Mesothelial cell of epicardium (in vitro differentiated cells): ENCODE data around the gene GRPEL1. TPM values are rescaled to one million over a fixed set of nuclear protein-coding genes. Genes with fewer than 3 reads are reported as not detected.

ENCODE experiments used
- DNase-seq, 2 experiments: peaks; one replicate each; pipeline ENCODE4 v3.0.0; 2021; ENCODE audit warnings: low spot score in 2 of 2; ENCODE audit not compliant: unreplicated experiment in 2 of 2
- H3K27ac Mint-ChIP-seq: 2 replicates; pipeline ENCODE4 v1.8.0; 2021; ENCODE audit warnings: mixed read lengths
- H3K27me3 Mint-ChIP-seq: 2 replicates; pipeline ENCODE4 v1.8.0; 2021; ENCODE audit warnings: low read depth, mixed read lengths
- H3K36me3 Mint-ChIP-seq: 2 replicates; pipeline ENCODE4 v1.8.0; 2021; ENCODE audit warnings: mixed read lengths
- H3K4me1 Mint-ChIP-seq: 2 replicates; pipeline ENCODE4 v1.8.0; 2021; ENCODE audit warnings: mixed read lengths
- H3K4me3 Mint-ChIP-seq: 2 replicates; pipeline ENCODE4 v1.8.0; 2021; ENCODE audit warnings: mild to moderate bottlenecking, moderate library complexity, mixed read lengths
- H3K9me3 Mint-ChIP-seq: 2 replicates; pipeline ENCODE4 v1.8.0; 2021; ENCODE audit warnings: mixed read lengths
- total RNA-seq: library from RNA; stranded (reverse); gene quantifications from 3 replicates; pipeline ENCODE4 v1.2.1, GENCODE V29; 2021
- TF ChIP-seq, protein P1 (sequence below): fragments of 200-600 bp; sonication (generic); IDR thresholded peaks from one replicate; pipeline ENCODE4 v1.5.0; 2021; ENCODE audit warnings: antibody characterized with exemption; ENCODE audit not compliant: unreplicated experiment

Gene GRPEL1
- total RNA-seq, 1 donor from 2014 or later, result 17.3 TPM

DNA sequence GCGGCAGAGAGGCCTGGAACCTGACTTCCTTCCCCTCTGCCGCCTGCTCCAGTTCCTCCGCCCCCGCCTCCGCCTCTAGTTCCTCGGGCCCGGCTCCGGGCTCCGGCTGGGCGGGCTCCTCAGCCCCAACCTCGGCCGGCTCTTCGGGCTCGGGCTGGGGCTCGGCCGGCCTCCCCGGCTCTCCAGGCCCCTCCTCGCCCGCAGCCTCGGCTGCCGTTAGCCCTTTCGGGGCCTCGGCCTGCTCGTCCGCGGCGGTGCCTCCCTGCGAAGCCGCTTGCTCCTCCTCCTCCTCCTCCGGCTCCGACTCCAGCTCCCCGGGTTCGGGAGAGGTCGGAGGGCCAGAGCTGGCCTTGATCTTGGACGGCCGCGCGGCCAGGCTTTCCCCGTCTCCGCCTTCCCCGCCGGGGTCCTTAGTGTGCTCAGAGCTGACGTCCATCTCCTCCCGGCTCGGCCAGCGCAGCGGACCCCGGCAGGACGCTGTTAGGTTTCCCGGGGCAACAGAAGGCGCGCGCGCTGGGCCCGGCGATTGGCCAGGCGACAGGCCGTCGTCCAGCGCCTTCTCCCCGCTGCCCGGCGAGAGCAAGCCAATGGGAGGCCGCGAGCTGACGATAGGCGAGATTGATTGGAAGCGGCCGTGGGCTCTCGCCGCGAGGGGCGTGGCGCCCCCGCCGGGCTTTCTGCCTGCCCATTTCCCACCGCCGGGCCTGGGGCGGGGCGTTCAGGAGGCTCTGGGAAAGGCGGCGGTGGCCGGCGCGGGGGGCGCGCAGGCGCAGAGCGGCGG is 25.2 kb downstream of the GRPEL1 start:
- TF ChIP-seq, protein P1, sequence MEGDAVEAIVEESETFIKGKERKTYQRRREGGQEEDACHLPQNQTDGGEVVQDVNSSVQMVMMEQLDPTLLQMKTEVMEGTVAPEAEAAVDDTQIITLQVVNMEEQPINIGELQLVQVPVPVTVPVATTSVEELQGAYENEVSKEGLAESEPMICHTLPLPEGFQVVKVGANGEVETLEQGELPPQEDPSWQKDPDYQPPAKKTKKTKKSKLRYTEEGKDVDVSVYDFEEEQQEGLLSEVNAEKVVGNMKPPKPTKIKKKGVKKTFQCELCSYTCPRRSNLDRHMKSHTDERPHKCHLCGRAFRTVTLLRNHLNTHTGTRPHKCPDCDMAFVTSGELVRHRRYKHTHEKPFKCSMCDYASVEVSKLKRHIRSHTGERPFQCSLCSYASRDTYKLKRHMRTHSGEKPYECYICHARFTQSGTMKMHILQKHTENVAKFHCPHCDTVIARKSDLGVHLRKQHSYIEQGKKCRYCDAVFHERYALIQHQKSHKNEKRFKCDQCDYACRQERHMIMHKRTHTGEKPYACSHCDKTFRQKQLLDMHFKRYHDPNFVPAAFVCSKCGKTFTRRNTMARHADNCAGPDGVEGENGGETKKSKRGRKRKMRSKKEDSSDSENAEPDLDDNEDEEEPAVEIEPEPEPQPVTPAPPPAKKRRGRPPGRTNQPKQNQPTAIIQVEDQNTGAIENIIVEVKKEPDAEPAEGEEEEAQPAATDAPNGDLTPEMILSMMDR, result peak; percentile 38
- peak; percentile 97 to 98 for DNase-seq
- peaks cover 8% of the 10 kb centered on the region for H3K27me3 Mint-ChIP-seq
- no peaks in the 10 kb centered on the region for H3K9me3 Mint-ChIP-seq
- peak overlapping the region; percentile 83 for H3K4me3 Mint-ChIP-seq
- H3K4me1 Mint-ChIP-seq, result peaks cover 31% of the 10 kb centered on the region
- H3K27ac Mint-ChIP-seq, result peak overlapping the region; percentile 87
- peaks cover 3% of the 10 kb centered on the region for H3K36me3 Mint-ChIP-seq

DNA sequence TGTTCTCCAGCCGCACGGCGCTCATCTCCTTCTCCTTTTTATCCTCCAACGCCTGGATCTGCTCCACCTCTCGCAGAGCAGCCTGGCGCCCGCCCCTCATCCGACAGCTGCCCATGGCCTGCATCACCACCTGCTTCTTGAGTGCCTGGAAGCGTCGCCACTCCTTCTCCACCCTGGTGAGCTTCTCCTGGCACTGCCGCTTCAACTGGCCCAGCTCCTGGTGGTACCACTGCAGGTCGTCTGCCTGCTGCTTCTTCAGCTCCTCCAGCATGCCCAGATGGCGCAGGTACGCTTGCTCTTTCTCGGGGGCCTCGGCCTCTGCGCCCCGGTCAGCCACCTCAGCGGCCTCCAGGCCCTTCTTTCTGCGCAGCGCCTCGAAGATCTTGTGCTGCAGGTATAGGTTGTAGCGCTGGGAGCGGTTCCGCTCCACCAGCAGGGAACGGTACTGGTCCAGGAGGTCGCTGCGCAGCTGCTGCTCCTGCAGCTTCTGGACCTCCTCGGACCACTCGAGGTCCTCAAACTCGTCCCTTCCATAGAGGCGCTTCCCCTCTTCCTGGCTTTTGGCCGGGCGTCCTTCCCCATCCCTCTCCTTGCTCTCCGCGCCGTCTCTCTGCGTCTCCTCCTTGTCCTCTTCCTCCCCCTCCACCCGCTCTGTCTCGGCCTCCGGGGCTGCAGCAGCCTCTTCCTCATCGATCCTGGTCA is 25.9 kb downstream of the GRPEL1 start:
- H3K4me3 Mint-ChIP-seq, result peak overlapping the region; percentile 83
- peak in 1 of 2 experiments; percentile 42 for DNase-seq
- TF ChIP-seq, protein P1, result no peak

DNA sequence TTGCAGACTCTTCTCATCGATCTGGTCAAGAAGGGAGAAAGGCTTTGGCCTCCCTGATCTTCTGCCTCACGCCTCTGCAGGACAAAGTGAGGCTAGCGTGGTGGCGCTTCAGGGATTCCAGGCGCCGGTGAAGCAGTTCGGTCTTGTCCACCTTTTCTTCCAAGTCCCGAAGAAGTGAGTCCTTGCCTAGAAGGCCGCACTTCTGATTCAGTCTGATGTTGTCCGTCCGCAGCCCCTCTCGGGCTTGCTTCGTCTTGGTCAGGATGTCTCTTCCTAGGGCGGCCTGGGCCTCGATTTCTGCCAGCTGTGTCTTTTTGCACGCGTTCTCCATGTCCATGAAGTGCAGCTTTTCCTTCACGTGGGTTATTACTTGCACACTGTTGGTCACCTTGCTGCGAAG is 26.6 kb downstream of the GRPEL1 start:
- H3K36me3 Mint-ChIP-seq, result no peaks in the 10 kb centered on the region
- peaks cover 8% of the 10 kb centered on the region for H3K27me3 Mint-ChIP-seq
- no peak for DNase-seq
- H3K27ac Mint-ChIP-seq, result no peak overlapping the region
- TF ChIP-seq, protein P1, result no peak
- no peaks in the 10 kb centered on the region for H3K9me3 Mint-ChIP-seq
- peak overlapping the region; percentile 83 for H3K4me3 Mint-ChIP-seq
- peaks cover 27% of the 10 kb centered on the region for H3K4me1 Mint-ChIP-seq

More for the DNA sequence above, 25.9 kb downstream of the GRPEL1 start:
- peaks cover 8% of the 10 kb centered on the region for H3K27me3 Mint-ChIP-seq
- peak overlapping the region; percentile 87 for H3K27ac Mint-ChIP-seq
- H3K4me1 Mint-ChIP-seq, result peaks cover 32% of the 10 kb centered on the region
- no peaks in the 10 kb centered on the region for H3K9me3 Mint-ChIP-seq
- H3K36me3 Mint-ChIP-seq, result no peaks in the 10 kb centered on the region

DNA sequence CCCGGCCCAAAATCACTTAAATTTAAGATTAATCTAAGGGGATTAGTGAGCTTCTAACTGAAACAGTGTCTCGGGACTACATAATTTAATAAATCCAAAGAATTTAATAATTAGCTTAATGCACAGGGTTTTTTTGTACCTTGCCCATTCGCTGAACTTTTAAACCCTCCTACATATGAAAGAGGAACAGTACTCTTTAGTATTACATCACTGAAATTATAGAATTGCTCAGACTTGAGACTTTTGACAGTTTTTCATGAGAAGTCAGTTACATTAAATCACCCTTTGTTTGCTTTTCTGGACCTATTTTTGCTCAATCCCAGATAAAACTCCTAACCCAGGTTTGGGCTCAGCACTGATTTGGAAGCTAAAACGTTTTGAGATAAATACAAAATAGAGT is 27.1 kb downstream of the GRPEL1 start:
- TF ChIP-seq, protein P1, result no peak
- Mint-ChIP-seq H3K4me3 (peak overlapping the region; percentile 15), H3K27ac (no peak overlapping the region)

DNA sequence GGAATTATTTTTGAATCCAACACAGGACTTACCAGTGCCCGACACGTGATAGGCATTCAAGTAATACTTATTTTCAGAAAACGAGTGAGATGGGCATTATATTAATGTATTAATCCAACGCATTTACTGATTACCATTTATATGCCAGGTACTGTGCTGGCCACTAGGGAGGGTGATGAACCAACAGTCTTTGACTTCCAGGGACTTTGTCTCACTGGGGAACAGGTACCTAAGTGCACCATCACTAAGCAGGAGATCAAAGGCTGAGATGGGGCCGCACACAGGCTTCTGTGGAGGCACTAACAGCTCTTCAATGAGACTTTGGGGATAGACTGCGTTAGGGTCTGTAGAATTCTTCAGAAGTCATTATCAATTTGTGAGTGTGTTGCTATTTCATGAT is 30.4 kb downstream of the GRPEL1 start:
- Mint-ChIP-seq H3K4me1 (peaks cover 9% of the 10 kb centered on the region), H3K9me3 (no peaks in the 10 kb centered on the region), H3K4me3 (no peak overlapping the region), H3K36me3 (peaks cover under 1% of the 10 kb centered on the region), H3K27me3 (peaks cover 8% of the 10 kb centered on the region), H3K27ac (no peak overlapping the region)
- DNase-seq, result no peak
- TF ChIP-seq, protein P1, result no peak

More for the DNA sequence above, 27.1 kb downstream of the GRPEL1 start:
- DNase-seq, result no peak
- Mint-ChIP-seq H3K36me3 (no peaks in the 10 kb centered on the region), H3K9me3 (no peaks in the 10 kb centered on the region), H3K27me3 (peaks cover 8% of the 10 kb centered on the region), H3K4me1 (peaks cover 26% of the 10 kb centered on the region)
